ENCODE results near the gene TOX2. TPM values are rescaled to one million over a fixed set of nuclear protein-coding genes. Genes with fewer than 3 reads are reported as not detected.

TOX2 gene
- total RNA-seq, 1 experiment from 2014 or later, result 0.37 TPM

DNA sequence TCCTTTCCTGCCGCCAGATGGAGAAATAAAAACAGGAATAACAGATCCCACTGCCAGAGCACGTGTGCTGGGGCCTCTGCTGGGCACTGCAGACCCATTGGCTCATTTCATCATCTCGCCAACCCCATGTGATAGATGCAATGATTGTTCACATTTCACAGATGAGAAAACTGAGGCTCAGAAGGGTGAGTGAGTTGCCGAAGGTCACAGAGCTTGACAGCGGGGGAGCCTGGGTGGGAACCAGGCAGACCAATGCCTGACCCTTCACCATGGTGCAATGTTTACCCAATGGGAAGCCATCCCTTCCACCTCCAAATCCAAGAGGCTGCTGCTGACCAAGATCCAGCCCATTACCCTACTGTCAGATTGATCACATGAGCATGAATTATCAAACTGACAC, 167.2 kb downstream of the TOX2 start:
- in situ Hi-C loops (cut with HindIII; ENCODE audit: low pct_unique_long_range_greater_than_20kb, low sequenced_read_pairs), result no loop called here
- DNase-seq (ENCODE audit: low read depth, low spot score), result no peak

DNA sequence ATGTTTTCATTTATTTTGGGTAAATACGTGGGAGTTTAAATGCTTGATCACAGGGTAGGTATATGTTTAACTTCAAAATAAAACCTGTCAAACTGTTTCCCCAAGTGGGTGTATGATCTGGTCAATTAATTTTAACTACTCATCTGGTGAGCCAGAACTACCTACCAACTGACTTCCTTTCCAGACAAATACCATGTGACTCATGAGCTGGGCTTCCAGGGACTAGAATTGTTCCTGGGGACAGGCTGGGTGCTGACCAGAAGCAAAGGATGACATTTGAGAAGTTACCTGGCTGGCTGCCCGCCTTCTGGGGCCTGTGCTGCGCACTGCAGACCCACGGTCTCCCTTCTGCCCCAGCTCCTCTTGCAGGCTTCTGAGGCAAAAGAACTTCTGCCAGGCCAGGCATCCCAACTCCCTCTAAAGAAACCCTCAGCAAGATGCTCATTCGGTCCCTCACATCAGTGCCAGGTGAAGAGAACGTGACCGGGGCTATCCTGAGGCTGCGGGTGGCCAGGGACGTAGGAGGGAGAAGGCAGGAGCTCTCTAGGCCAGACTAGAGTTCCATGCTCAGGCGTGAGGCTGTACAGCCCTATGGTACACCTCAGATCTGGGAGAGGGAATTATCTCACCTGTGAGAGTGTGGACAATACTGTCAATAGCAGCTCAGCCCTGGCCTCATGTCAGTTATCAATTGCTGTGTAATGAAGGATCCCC, 168.7 kb downstream of the TOX2 start:
- in situ Hi-C loops (cut with HindIII; ENCODE audit: low pct_unique_long_range_greater_than_20kb, low sequenced_read_pairs), result no loop called here
- no peak for DNase-seq (ENCODE audit: low read depth, low spot score)

DNA sequence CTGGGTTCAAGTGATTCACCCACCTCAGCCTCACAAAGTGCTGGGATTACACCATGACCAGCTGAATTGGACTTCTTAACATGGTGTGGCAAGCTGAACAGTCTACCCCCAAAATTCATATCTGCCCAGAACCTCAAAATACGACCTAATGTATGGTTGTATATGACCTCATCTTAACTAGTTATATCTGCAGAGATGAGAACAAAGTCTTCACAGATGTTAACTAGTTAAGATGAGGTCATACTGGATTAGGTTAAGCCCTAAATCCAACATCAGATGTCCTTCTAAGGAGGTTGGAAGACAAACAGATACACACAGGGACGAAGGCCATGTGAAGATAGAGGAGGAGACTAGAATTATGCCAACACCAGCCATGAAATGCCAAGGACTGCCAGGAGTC, 169.8 kb downstream of the TOX2 start:
- in situ Hi-C loops (cut with HindIII; ENCODE audit: low pct_unique_long_range_greater_than_20kb, low sequenced_read_pairs), result no loop called here
- DNase-seq (ENCODE audit: low read depth, low spot score), result no peak

DNA sequence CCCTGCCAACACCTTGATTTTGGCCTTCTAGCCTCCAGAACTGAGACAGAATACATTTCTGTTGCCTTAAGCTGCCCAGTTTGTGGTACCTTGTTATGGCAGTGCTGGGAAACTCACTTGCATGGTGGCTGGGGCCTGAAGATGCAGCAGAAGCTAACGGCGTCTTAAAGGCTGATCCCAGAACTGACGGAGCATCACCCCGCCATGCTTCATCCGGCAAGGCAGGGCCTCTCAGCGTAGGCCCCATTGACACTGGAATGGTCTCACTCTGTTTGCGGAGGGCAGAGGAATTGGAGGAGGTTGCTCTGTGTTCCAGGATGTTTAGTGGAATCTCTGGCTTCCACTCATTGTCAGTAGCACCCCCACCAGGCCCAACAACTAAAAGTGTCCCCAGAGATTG, 170.2 kb downstream of the TOX2 start:
- in situ Hi-C loops (cut with HindIII; ENCODE audit: low pct_unique_long_range_greater_than_20kb, low sequenced_read_pairs), result no loop called here

DNA sequence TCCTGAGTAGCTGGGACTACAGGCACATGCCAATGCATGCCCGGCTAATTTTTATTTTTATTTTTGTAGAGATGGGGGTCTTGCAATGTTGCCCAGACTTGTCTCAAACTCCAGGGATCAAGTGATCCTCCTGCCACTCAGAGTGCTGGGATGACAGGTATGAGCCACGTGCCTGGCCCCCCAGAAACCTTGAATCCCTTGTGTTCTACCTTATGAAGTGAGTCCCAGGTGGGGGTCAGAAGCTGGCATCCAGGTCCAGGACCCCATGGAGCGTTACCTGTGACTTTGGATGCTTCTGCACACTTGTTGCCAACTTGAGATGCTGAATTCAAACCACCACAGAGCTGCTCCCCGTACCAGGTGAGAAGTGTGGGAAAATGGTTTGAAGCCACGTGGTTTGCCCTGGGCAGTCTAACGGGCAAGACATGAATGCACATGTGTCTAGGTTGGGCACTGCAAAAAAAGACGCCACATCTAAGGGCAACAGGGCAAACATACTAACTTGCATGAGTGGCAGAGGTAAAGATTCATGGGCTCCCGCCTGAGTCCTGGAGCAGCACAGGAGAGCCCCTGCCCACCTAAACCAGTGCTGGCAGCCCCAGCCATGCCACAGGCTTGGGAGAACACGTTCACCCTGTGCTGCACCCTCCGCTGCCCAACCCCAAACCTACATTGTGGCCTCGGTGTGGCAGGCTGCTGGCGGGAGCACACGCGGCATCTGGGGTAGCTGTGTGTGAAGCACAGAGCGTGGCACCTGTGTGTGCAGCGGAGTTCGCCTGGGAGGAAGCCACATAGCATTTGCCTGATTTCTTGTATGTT, 171.2 kb downstream of the TOX2 start:
- DNase-seq (ENCODE audit: low read depth, low spot score), result no peak
- in situ Hi-C loops (cut with HindIII; ENCODE audit: low pct_unique_long_range_greater_than_20kb, low sequenced_read_pairs), result no loop called here

More for the DNA sequence above, 170.2 kb downstream of the TOX2 start:
- DNase-seq (ENCODE audit: low read depth, low spot score), result no peak

DNA sequence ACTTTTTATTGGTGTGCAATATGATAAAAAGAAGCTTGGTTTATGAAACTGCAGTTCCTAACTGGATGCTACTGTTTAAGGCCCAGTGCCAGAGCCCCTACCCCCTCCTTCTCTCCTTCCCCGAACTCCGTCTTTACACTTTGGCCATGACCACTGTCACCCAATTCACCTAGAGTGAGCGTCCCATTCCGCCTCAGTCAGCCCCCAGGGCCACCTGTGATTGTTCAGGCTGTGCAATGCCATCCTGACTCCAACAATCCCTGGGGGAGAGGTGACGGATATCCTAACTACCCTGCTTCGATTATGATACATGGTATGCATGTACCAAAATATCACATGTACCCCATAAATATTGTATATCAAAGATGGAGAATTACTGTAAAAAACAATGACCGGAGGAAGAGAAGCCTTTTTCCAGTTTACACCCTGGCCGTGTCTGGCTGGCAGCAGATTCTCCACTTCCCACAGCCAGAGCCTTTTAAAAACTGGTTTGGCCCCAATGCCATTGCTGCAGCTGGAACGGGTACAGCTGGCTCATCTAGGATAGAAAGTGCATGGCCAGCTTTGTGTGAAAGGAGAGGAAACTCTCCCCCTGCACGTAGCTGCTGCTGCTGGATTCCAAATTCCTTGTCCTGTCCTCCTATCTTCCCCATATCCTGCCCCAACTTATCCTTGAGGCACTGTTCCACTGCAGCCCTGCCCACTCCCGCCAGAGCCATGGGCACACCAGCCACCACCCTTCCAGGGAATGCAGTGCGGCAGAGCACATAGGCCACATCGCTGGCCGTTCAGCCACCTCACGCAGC, 172.6 kb downstream of the TOX2 start:
- no peak for DNase-seq (ENCODE audit: low read depth, low spot score)
- in situ Hi-C loops (cut with HindIII; ENCODE audit: low pct_unique_long_range_greater_than_20kb, low sequenced_read_pairs), result no loop called here

DNA sequence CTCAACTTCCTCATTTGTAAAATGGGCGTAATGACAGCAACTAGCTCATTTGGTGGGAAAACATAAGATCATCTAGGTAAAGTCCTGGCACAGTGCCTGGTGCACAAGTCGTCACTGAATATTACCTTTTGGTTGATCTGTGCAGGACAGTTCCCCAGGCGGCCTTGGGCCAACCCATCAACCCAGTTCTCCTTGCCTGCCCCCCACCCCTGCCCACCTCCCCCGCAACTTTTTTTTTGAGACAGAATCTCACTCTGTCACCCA, 173.1 kb downstream of the TOX2 start:
- in situ Hi-C loops (cut with HindIII; ENCODE audit: low pct_unique_long_range_greater_than_20kb, low sequenced_read_pairs), result no loop called here
- DNase-seq (ENCODE audit: low read depth, low spot score), result no peak

DNA sequence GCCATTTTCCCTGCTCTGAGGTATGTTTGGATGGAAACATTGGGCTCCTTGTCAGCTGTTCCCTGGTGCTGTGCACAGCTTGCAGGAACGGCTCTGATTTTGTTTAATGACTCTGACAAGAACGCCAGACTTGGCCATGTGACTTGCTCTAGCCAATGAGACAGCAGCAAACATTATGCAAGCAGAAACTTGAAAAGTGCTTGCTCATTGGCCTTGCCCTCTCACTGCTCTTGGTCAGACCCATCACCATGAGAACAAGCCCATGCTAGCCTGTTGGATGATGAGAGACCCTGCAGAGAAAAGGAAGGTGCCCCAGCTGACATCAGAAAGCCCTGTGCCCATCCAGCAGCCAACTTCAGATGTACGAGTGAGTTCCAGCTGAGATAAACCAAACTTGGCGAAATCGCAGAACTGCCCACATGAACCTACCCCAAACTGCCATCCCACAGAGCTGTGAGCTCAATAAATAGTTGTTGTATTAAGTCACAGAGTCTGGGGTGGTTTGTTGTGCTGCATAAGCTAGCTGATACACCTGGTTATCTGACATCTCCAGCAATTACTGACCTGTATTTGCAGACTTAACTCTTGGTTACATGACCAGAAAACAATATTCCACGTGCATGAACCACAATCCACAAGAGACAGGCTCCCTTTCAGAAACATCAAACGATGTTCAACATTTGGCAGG, 175.5 kb downstream of the TOX2 start:
- in situ Hi-C loops (cut with HindIII; ENCODE audit: low pct_unique_long_range_greater_than_20kb, low sequenced_read_pairs), result no loop called here
- peak; percentile 88 for DNase-seq (ENCODE audit: low read depth, low spot score)

DNA sequence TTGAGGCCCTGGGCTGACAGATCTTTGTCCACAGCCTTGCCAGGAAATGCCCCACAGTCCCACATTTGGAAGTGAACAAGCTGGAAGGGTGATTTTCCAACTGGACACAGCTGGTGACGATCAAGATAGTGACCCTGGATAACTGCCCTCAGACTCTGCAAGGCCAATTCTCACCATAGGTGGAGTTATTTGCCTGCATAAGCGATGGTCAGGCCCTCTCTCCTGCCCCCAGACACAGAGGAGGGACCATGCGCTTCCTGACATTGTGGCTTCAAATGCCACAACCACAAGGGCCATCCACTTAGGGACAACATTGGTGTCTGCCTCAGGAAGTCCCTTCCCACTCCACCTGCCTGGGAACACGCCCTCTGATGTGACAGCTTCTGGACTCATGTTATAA, 176.4 kb downstream of the TOX2 start:
- in situ Hi-C loops (cut with HindIII; ENCODE audit: low pct_unique_long_range_greater_than_20kb, low sequenced_read_pairs), result no loop called here
- DNase-seq (ENCODE audit: low read depth, low spot score), result no peak

DNA sequence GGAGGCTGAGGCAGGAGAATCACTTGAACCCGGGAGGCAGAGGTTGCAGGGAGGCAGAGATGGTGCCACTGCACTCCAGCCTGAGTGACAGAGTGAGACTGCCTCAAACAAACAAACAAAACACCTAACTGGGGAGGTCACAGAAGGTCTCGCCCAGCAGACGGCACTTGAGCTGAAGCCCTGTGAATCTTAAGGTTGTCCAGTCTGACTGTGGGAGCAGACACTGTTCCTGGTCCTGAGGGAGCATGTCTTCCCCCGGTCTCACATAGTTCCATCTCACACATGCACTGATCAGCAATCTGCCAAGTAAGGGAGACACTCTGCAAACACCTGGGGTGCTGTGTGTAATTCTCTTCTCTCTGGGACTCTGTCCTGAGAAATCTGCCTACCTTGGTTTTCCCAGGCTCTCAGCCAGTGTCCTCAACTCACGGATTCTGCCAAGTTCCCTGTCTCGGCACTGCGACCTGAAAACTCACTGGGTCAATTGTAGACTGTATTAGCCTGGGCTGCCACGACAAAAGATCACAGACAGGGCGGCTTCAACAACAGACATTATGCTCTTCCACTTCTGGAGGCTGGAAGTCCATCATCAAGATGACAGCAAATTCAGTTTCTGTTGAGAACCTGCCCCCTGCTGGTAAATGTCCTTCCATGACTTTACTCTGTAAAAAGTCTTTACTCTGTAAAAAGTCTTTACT, 178.0 kb downstream of the TOX2 start:
- peak; percentile 75 for DNase-seq (ENCODE audit: low read depth, low spot score)
- in situ Hi-C loops (cut with HindIII; ENCODE audit: low pct_unique_long_range_greater_than_20kb, low sequenced_read_pairs), result no loop called here

DNA sequence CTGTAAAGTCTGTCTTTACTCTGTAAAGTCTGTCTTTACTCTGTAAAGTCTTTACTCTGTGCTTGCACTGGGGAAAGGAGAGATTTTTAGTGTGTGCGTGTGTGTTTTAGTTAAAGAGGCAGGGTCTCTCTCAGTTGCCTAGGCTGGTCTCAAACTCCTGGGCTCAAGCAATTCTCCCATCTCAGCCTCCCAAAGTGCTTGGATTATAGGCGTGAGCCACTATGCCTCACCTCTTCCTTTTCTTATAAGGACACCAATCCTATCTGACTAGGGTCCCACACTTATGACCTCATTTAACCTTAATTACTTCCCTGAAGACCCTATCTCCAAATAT, 178.6 kb downstream of the TOX2 start:
- DNase-seq (ENCODE audit: low read depth, low spot score), result no peak
- in situ Hi-C loops (cut with HindIII; ENCODE audit: low pct_unique_long_range_greater_than_20kb, low sequenced_read_pairs), result no loop called here

DNA sequence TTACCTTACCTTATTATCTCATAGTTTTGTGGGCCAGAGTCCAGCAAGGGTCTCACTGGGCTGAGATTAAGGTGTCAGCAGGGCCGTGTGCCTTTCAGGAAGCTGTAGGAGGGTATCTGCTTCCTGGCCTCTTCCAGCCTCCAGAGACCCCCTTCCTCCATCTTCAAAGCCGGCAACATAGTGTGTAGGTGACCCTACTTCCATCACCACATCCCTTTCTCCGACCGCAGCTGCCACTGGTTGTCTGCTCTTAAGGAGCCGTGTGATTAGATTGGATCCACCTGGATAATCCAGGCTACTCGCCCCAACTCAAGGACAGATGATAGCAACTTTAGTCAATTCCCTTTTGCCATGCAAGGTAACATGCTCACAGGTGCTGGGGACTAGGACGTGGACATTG, 181.2 kb downstream of the TOX2 start:
- DNase-seq (ENCODE audit: low read depth, low spot score), result no peak
- in situ Hi-C loops (cut with HindIII; ENCODE audit: low pct_unique_long_range_greater_than_20kb, low sequenced_read_pairs), result no loop called here

DNA sequence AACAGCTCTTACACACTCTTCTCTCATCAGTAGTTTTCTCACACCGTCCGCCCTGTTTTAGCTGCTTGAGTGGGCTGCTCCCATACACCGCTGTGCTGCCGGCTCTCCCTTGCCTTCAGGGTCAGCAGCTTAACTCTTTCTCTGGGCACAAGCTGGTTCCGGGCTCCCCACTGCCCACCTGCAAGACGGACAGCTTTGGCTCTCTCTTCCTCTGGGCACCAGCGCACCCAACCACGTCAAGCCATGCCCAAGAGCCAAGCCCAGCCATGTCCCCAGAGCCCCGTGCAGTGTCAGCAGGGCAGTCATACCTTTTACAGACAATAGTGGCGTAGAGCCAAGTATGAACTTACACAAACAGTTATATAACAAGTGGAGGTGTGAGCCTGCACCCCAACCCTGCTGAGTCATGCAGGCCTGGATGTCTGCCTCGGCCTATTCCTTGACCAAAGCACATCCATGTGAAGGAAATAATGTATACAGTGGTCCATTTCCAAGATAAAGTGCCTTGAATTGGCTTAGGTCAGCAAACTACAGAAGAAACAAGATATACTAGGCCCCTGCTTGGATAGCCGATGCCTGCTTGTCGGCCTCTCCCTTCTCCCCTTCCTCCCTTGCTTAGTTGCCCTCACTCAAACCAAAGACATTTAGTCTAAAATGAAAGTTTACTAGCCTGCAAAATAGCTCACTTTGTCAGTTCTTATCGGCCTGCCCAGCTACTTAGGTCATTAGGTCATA, 183.0 kb downstream of the TOX2 start:
- no peak for DNase-seq (ENCODE audit: low read depth, low spot score)
- in situ Hi-C loops (cut with HindIII; ENCODE audit: low pct_unique_long_range_greater_than_20kb, low sequenced_read_pairs), result no loop called here

DNA sequence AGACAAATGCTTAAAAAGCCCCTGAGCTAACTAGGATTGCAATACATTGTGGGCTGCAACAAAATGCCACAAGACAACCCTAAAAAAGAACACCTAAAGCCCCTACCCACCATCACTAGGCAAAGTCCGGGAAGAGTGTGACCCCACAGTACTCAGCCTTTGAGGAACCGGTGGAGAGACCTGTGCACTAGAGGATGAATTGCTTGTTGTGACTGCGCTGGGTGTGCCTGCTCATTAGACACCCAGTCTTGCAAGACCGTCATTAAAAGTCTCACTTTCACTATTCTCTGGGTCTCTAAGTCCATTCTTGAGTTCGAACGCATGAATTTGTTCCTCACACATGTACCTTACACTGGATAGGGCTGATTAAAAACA, 183.6 kb downstream of the TOX2 start:
- no peak for DNase-seq (ENCODE audit: low read depth, low spot score)
- in situ Hi-C loops (cut with HindIII; ENCODE audit: low pct_unique_long_range_greater_than_20kb, low sequenced_read_pairs), result no loop called here

DNA sequence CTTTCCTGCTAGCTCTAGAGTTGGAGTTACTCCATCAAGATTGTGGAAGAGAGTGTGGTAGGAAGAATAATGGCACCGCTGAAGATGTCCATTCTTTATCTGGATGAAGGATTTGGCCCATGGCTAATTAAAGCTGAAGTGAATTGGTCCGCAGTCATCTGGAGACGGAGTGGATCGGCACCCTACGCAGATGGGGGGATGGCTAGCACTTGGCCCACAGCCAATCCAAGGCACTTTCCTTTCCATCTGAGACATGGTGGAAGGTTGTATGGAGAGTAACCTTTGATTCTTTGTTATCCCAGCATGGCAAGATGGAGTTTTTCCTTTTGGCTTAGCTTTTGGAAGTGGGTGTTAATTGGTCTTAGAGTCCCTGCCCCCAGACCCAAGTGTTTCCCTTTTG, 184.0 kb downstream of the TOX2 start:
- DNase-seq (ENCODE audit: low read depth, low spot score), result no peak
- in situ Hi-C loops (cut with HindIII; ENCODE audit: low pct_unique_long_range_greater_than_20kb, low sequenced_read_pairs), result no loop called here

DNA sequence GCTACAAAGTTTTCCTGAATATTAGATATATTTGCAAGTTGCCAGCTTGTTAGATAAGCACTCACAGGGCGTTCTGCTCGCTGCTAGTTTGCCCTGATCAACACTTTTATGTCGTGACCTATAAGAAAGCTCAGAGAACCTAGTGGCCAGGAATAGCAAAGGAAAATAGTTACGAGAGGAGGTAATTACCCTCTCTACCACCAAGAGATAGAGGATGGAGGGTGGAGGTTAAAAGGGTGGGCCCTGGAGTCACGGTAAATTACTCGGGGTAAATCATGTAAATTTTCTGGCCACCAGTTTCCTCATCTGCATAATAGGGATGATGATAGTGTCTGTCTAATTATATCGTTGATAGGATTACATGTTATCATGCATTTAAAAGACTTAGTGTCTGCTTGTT, 185.2 kb downstream of the TOX2 start:
- in situ Hi-C loops (cut with HindIII; ENCODE audit: low pct_unique_long_range_greater_than_20kb, low sequenced_read_pairs), result no loop called here
- no peak for DNase-seq (ENCODE audit: low read depth, low spot score)

DNA sequence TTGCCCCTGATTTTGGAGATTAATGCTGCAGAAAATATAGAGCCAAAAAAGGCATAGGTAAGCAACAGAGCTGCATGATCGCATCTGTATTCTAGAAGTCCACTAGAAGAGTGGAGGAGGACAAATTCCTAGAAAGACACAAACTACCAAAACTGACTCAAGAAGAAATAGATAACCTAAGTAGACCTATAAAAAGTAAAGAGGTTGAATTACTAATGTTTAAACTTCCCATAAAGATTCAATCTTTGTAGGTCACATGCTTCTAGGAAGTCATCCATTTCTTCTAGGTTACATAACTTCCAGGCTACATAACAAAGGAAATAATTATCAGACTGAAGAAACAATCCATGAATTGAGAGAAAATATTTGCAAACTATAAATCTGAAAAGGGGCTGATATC, 187.9 kb downstream of the TOX2 start:
- in situ Hi-C loops (cut with HindIII; ENCODE audit: low pct_unique_long_range_greater_than_20kb, low sequenced_read_pairs), result no loop called here
- DNase-seq (ENCODE audit: low read depth, low spot score), result no peak

All from SK-MEL-5 (cell line).